UCSD-AML1 (cell line): ENCODE measurements around the gene GRM7.

Experiments
- DNase-seq: peaks from one replicate; lab custom pipeline; 2025; ENCODE audit not compliant: unreplicated experiment; lab: John Stamatoyannopoulos, UW

Gene GRM7

GRCh38 chr3:7700539-7700938, 839.6 kb downstream of the GRM7 start:
- no peak for DNase-seq

GRCh38 chr3:7700977-7701376, 840.1 kb downstream of the GRM7 start:
- DNase-seq: no peak

GRCh38 chr3:7707187-7707586, 846.3 kb downstream of the GRM7 start:
- DNase-seq: no peak

GRCh38 chr3:7709376-7710082, 848.6 kb downstream of the GRM7 start:
- no peak for DNase-seq

GRCh38 chr3:7710284-7710683, 849.4 kb downstream of the GRM7 start:
- DNase-seq: no peak

GRCh38 chr3:7713724-7714123, 852.8 kb downstream of the GRM7 start:
- DNase-seq: no peak

- no peak for DNase-seq
Observed at GRCh38 chr3:7720649-7721297, 859.9 kb downstream of the GRM7 start.

GRCh38 chr3:7721869-7722268, 861.0 kb downstream of the GRM7 start:
- no peak for DNase-seq

- no peak for DNase-seq
Observed at GRCh38 chr3:7728566-7729519, 867.9 kb downstream of the GRM7 start.

- DNase-seq: no peak
Observed at GRCh38 chr3:7733933-7734332, 873.0 kb downstream of the GRM7 start.

GRCh38 chr3:7734456-7734855, 873.5 kb downstream of the GRM7 start:
- no peak for DNase-seq

- no peak for DNase-seq
Observed at GRCh38 chr3:7737263-7737662, 876.3 kb downstream of the GRM7 start.

GRCh38 chr3:7739754-7740153, 878.8 kb downstream of the GRM7 start:
- DNase-seq: no peak

GRCh38 chr3:7740458-7740857, 879.5 kb downstream of the GRM7 start:
- no peak for DNase-seq

- no peak for DNase-seq
Observed at GRCh38 chr3:7744850-7745249, 883.9 kb downstream of the GRM7 start.

- no peak for DNase-seq
Observed at GRCh38 chr3:7745711-7746110, 884.8 kb downstream of the GRM7 start.

GRCh38 chr3:7749931-7750695, 889.2 kb downstream of the GRM7 start:
- DNase-seq: no peak

GRCh38 chr3:7752005-7752404, 891.1 kb downstream of the GRM7 start:
- no peak for DNase-seq

- no peak for DNase-seq
Observed at GRCh38 chr3:7754653-7755441, 893.9 kb downstream of the GRM7 start.

GRCh38 chr3:7759630-7760029, 898.7 kb downstream of the GRM7 start:
- DNase-seq: no peak
